Spleen (tissue), 11 donors: ENCODE data around the gene TCTN3. TPM values are rescaled to one million over a fixed set of nuclear protein-coding genes. Genes with fewer than 3 reads are reported as not detected.

Experiments used
- DNase-seq: peaks from one replicate; pipeline ENCODE4 v3.0.0-alpha.2; 2020
- H3K27ac ChIP-seq, 8 donors: fragments of 200-600 bp; sonication (generic) in 7 of 8; 1 replicate in 4 of 8; 2 replicates in 4 of 8; pipeline versions ENCODE4 v1.5.0 to v1.8.0; 2016 to 2021; ENCODE audit warnings: inconsistent platforms in 4 of 8, mild to moderate bottlenecking in 4 of 8, moderate library complexity in 1 of 8
- H3K27me3 ChIP-seq, 7 donors: fragments of 200-600 bp; sonication (generic) in 6 of 7; replicated peaks in 1 of 7; 1 replicate in 4 of 7; 2 replicates in 3 of 7; pipeline versions ENCODE4 v1.5.0 to v1.8.0; 2016 to 2021; ENCODE audit warnings: inconsistent platforms in 3 of 7, mild to moderate bottlenecking in 1 of 7
- H3K36me3 ChIP-seq, 6 donors: fragments of 200-600 bp; sonication (generic) in 5 of 6; 1 replicate in 4 of 6; 2 replicates in 2 of 6; pipeline versions ENCODE4 v1.5.0 to v1.8.0; 2016 to 2021; ENCODE audit warnings: inconsistent platforms in 2 of 6
- H3K4me1 ChIP-seq, 6 donors: fragments of 200-600 bp; sonication (generic) in 5 of 6; 1 replicate in 3 of 6; 2 replicates in 3 of 6; pipeline versions ENCODE4 v1.5.0 to v1.8.0; 2016 to 2021; ENCODE audit warnings: inconsistent platforms in 3 of 6
- H3K4me3 ChIP-seq, 8 donors: fragments of 200-600 bp; sonication (generic) in 7 of 8; 1 replicate in 4 of 8; 2 replicates in 4 of 8; pipeline versions ENCODE4 v1.5.0 to v1.8.0; 2016 to 2021; ENCODE audit warnings: inconsistent platforms in 4 of 8, mild to moderate bottlenecking in 4 of 8, moderate library complexity in 2 of 8
- H3K9me3 ChIP-seq, 8 donors: fragments of 200-600 bp; sonication (generic) in 7 of 8; 1 replicate in 4 of 8; 2 replicates in 4 of 8; pipeline versions ENCODE4 v1.5.0 to v1.8.0; 2016 to 2021; ENCODE audit warnings: inconsistent platforms in 4 of 8
- POLR2A ChIP-seq, 3 donors: fragments of 450-650 bp; IDR thresholded peaks; one replicate each; pipeline ENCODE4 v1.5.1; 2017; ENCODE audit warnings: antibody characterized with exemption in 3 of 3, mild to moderate bottlenecking in 1 of 3
- POLR2AphosphoS5 ChIP-seq, 3 donors: sonication (generic); formaldehyde crosslinking; IDR thresholded peaks; one replicate each; pipeline ENCODE4 v1.5.1; 2017; ENCODE audit warnings: antibody characterized with exemption in 3 of 3
- WGBS, 5 donors: extraction: QIAGEN DNeasy Blood & Tissue Kit in 3 of 5; methylation state at CpG; one replicate each; pipeline versions ENCODE4 v1.1.5 to v1.1.7; 2013 to 2018; 5-methylcytosine and 5-hydroxymethylcytosine counted together
- intact Hi-C: fragments of 100-400 bp; cut with DNase I; formaldehyde crosslinking; loops from one replicate; pipeline ENCODE4 v1.15.0; 2023; ENCODE audit warnings: low total_unique reads
- polyA plus RNA-seq, 3 donors: library from polyadenylated mRNA; stranded (reverse); fragments of 200-250 nt; gene quantifications; one replicate each; pipeline ENCODE4 v1.2.1, GENCODE V29; 2013
- total RNA-seq, 7 donors: library from RNA; depleted of rRNA in 3 of 7; stranded (reverse); fragments of >200 nt in 3 of 7; fragmentation: NEBNext Ultra II Directional in 4 of 7; extraction: Animal tissue kit (Norgen Biotek cat#: 25700) in 4 of 7; gene quantifications; one replicate each; pipeline versions ENCODE4 v1.1.0 to v1.2.1, GENCODE V29; 2016 to 2021
- TF ChIP-seq, protein P1 (sequence below), 11 experiments: fragments of 200-600 bp in 7 of 11; fragments of 450-650 bp in 4 of 11; sonication (generic) in 4 of 11; IDR thresholded peaks in 8 of 11; conservative IDR thresholded peaks in 3 of 11; 1 replicate in 7 of 11; 2 replicates in 4 of 11; pipeline versions ENCODE4 v1.4.0 to v1.8.0; 2016 to 2021; ENCODE audit warnings: antibody characterized with exemption in 11 of 11, inconsistent platforms in 4 of 11, mild to moderate bottlenecking in 1 of 11
- donor health status: healthy with polysubstance abuse.
- donor health status: DM: no; HTN: no; CAD: no; lungs with moderate emphysema.
- donor health status: DM: no; HTN: no; CAD: no.
- donor health status: Bipolar disorder and iron deficiency.
- donor health status: healthy.
- donor health status: DM: no; HTN: no; CAD: no.
- donor health status: DM: yes; HTN: yes; CAD: no.

The TCTN3 gene
- total and polyA plus RNA-seq, 10 donors: 10.9 to 25.7 (median 23.1) TPM

DNA sequence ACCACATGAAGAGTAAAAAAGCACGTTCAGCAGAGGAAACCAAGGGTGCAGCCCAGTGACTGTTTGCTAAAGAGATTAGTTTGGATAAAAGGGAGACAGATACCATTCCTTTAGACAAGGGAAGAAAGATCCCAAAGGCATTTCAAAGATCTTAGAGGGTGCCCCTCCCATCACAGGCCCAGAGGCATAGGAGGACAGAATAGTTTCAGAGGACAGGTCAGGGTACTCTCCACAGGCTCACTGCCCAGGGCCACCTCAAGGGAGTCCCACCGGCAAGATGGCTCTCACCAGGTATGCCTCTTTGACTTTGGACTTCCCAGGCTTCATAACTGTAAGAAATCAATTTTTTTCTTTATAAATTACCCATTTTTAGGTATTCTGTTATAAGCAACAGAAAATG, 4.7 kb upstream of the TCTN3 start:
- intact Hi-C loops: no loop called here
- WGBS, 5 donors: 47 to 65% (median 48%) methylated on average over 2 of the region's 2 CpGs
- Histone ChIP-seq H3K4me3 (peak overlapping the region in 1 of 8 donors; percentile 24), H3K27me3 (no peaks in the 10 kb centered on the region), H3K9me3 (peaks cover 0 to 4% (median 0%) of the 10 kb centered on the region in 8 donors), H3K36me3 (no peaks in the 10 kb centered on the region), H3K27ac (peak overlapping the region in 7 of 8 donors; percentile 11 to 84 (median 75)), H3K4me1 (peaks cover 4 to 34% (median 23%) of the 10 kb centered on the region in 6 donors)
- no peak for TF ChIP-seq POLR2A (IDR thresholded peaks at IDR 0.05)
- TF ChIP-seq, protein P1, sequence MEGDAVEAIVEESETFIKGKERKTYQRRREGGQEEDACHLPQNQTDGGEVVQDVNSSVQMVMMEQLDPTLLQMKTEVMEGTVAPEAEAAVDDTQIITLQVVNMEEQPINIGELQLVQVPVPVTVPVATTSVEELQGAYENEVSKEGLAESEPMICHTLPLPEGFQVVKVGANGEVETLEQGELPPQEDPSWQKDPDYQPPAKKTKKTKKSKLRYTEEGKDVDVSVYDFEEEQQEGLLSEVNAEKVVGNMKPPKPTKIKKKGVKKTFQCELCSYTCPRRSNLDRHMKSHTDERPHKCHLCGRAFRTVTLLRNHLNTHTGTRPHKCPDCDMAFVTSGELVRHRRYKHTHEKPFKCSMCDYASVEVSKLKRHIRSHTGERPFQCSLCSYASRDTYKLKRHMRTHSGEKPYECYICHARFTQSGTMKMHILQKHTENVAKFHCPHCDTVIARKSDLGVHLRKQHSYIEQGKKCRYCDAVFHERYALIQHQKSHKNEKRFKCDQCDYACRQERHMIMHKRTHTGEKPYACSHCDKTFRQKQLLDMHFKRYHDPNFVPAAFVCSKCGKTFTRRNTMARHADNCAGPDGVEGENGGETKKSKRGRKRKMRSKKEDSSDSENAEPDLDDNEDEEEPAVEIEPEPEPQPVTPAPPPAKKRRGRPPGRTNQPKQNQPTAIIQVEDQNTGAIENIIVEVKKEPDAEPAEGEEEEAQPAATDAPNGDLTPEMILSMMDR (IDR thresholded peaks at IDR 0.05 in 8 of 11, conservative IDR thresholded peaks at IDR 0.05 in 3 of 11): no peak
- TF ChIP-seq POLR2AphosphoS5 (IDR thresholded peaks at IDR 0.05): no peak
- no peak for DNase-seq

DNA sequence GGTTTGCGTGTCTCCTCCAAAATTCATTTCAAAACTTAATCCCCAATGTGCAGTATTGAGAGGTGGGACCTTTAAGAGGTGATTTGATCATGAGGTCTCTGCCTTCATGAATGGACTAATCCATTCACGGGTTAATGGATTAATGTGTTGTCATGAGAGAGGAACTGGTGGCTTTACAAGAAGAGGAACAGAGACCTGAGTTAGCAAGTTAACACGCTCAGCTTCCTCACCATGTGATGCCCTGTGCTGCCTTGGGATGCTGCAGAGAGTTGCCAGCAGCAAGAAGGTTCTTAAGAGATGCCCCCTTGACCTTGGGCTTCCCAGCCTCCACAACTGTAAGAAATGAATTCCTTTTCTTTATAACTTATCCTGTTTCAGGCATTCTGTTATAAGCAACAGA, 3.7 kb upstream of the TCTN3 start:
- Histone ChIP-seq H3K4me1 (peaks cover 8 to 44% (median 32%) of the 10 kb centered on the region in 6 donors), H3K27me3 (no peaks in the 10 kb centered on the region), H3K36me3 (peaks cover 0 to 2% (median 0%) of the 10 kb centered on the region in 6 donors), H3K4me3 (peak overlapping the region in 2 of 8 donors; percentile 3 to 24), H3K9me3 (peaks cover 0 to 4% (median 0%) of the 10 kb centered on the region in 8 donors), H3K27ac (peak overlapping the region in 7 of 8 donors; percentile 11 to 84 (median 75))
- peak; percentile 88 for DNase-seq
- WGBS, 5 donors: 37 to 66% (median 51%) methylated on average over 3 of the region's 3 CpGs
- intact Hi-C loops: no loop called here
- no peak for TF ChIP-seq POLR2A (IDR thresholded peaks at IDR 0.05)
- TF ChIP-seq POLR2AphosphoS5 (IDR thresholded peaks at IDR 0.05): no peak
- TF ChIP-seq, protein P1 (IDR thresholded peaks at IDR 0.05 in 8 of 11, conservative IDR thresholded peaks at IDR 0.05 in 3 of 11): peak in 1 of 11 experiments; percentile 5

DNA sequence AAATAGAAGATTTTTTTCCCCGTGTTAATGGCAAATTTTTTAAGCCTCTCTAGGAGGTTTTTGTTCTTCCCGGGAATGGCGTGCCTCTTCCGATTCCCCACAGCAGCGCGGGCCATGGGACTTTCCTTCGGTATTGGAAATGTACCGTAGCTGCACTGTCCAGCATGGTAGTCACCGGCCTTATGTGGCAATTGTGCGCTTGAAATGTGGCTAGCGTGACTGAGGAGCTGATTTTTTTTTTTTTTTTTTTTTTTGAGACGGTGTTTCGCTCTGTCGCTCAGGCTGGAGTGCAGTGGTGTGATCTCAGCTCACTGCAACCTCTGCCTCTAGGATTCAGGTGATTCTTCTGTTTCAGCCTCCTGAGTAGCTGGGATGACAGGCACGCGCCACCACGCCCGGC, 938 bp upstream of the TCTN3 start:
- no peak for DNase-seq
- Histone ChIP-seq H3K9me3 (peaks cover 0 to 4% (median 0%) of the 10 kb centered on the region in 8 donors), H3K4me3 (no peak overlapping the region), H3K27me3 (no peaks in the 10 kb centered on the region), H3K27ac (peak overlapping the region in 5 of 8 donors; percentile 25 to 89 (median 80)), H3K36me3 (peaks cover 0 to 29% (median 10%) of the 10 kb centered on the region in 6 donors), H3K4me1 (peaks cover 8 to 67% (median 46%) of the 10 kb centered on the region in 6 donors)
- no peak for TF ChIP-seq POLR2A (IDR thresholded peaks at IDR 0.05)
- TF ChIP-seq, protein P1 (IDR thresholded peaks at IDR 0.05 in 8 of 11, conservative IDR thresholded peaks at IDR 0.05 in 3 of 11): no peak
- no peak for TF ChIP-seq POLR2AphosphoS5 (IDR thresholded peaks at IDR 0.05)
- intact Hi-C loops: loop anchor here (5.0 kb wide), 1 partner anchor 148 kb away; no protein-coding TSS in a partner anchor
- WGBS, 5 donors: 93 to 96% (median 94%) methylated on average over 17 to 18 of the region's 18 CpGs

DNA sequence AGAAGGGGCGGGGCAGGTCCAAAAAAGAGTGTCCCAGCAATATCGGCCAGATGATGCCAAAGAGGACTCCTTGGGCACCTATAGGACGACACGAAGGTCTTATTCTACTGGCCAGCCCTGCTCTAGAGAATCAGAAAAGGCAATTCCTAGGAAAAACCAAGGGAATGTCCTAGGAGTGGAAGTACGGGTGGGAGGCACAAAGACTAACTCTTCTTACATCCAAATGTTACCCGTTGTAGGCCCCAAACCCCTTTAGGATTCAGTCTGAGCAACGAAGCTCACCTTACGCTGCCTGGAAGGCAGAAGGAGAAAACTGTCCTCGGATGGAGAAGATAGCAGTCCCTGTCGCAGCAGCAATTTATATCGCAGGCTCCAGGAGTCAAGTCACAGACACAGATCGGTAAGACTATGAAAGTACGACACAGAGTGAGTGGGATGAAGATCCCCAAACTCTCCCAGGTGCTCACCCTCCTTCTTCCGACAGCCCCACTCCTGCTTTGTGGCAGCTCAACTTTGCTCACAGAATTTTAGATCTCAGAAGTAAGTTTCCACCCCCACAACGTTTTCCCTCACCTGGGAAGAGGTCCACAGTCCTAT, 558 bp downstream of the TCTN3 start:
- no peak for DNase-seq
- H3K36me3 ChIP-seq: peaks cover 0 to 44% (median 19%) of the 10 kb centered on the region in 6 donors

More for the DNA sequence above, 558 bp downstream of the TCTN3 start:
- peaks cover 8 to 71% (median 45%) of the 10 kb centered on the region in 6 donors for H3K4me1 ChIP-seq
- WGBS, 5 donors: 12 to 16% (median 13%) methylated on average over 15 of the region's 15 CpGs
- intact Hi-C loops: loop anchor here (5.0 kb wide), 1 partner anchor 149 kb away; no protein-coding TSS in a partner anchor
- H3K4me3 ChIP-seq: peak overlapping the region; percentile 70 to 93 (median 86)
- no peaks in the 10 kb centered on the region for H3K27me3 ChIP-seq
- H3K9me3 ChIP-seq: no peaks in the 10 kb centered on the region
- TF ChIP-seq POLR2A (IDR thresholded peaks at IDR 0.05): no peak
- TF ChIP-seq, protein P1 (IDR thresholded peaks at IDR 0.05 in 8 of 11, conservative IDR thresholded peaks at IDR 0.05 in 3 of 11): no peak
- no peak for TF ChIP-seq POLR2AphosphoS5 (IDR thresholded peaks at IDR 0.05)
- peak overlapping the region; percentile 58 to 89 (median 82) for H3K27ac ChIP-seq
